ENCODE results near the gene DTNB. TPM values are rescaled to one million over a fixed set of nuclear protein-coding genes. Genes with fewer than 3 reads are reported as not detected.

DTNB gene
- total and polyA plus RNA-seq, 2 of the 4 experiments (the other 2 are of a cell fraction): 3.8 to 5.3 TPM

- H2BK20ac ChIP-seq (ENCODE audit: low read depth, low read length): no peak overlapping the region
- intact Hi-C loops (cut with micrococcal nuclease) (no loop called here), in situ Hi-C loops (cut with MboI; ENCODE audit: low sequenced_read_pairs) (no loop called here), dilution Hi-C loops (cut with HindIII; ENCODE audit: low sequenced_read_pairs, unreplicated experiment) (no loop called here)
- peaks cover 1% of the 10 kb centered on the region; the same call in 1 of the 2 replicates for H3K9me3 ChIP-seq (ENCODE audit: control insufficient read depth, insufficient read depth, low read length)
- H2BK120ac ChIP-seq (ENCODE audit: low read depth, low read length): no peak overlapping the region
- no peak overlapping the region for H4K5ac ChIP-seq (ENCODE audit: low read depth, low read length)
- H3K79me1 ChIP-seq (ENCODE audit: low read depth in 1 of 2, low read length in 2 of 2): peaks cover 6 to 51% of the 10 kb centered on the region in 2 experiments
- H3K14ac ChIP-seq (replicated peaks; ENCODE audit: low read depth, low read length): no peak overlapping the region
- no peak overlapping the region for H3K18ac ChIP-seq (ENCODE audit: low read depth, low read length)
- BruUV-seq (replicated peaks): no TSS peak
- H3K23ac ChIP-seq (ENCODE audit: low read depth, low read length): no peak overlapping the region
- H3K4me2 ChIP-seq (ENCODE audit: low read depth, low read length): no peak overlapping the region
- no peak overlapping the region for H2BK15ac ChIP-seq (ENCODE audit: low read depth, low read length)
- peaks cover 61% of the 10 kb centered on the region for H4K20me1 ChIP-seq (ENCODE audit: insufficient read depth, low read length)
- DNase-seq (peak; percentile 34), ATAC-seq (ENCODE audit: low read depth) (0 out of 2 replicates have a peak, but pooled peaks have one; percentile 24)
- H3K9me1 ChIP-seq (ENCODE audit: insufficient read depth, low read length): 0 out of 2 replicates have a peak, but pooled peaks cover 4% of the 10 kb centered on the region
- no peak overlapping the region for H3K4ac ChIP-seq (ENCODE audit: low read depth, low read length)
- H3K9ac ChIP-seq (ENCODE audit: low read depth, low read length): no peak overlapping the region
- no peak overlapping the region for H3K56ac ChIP-seq (ENCODE audit: extremely low read depth, insufficient read depth, low read length)
- H4K91ac ChIP-seq (ENCODE audit: insufficient read depth, low read depth, low read length): no peak overlapping the region
- H4K8ac ChIP-seq (ENCODE audit: low read depth in 2 of 2, low read length in 2 of 2): no peak overlapping the region
- ChIA-PET POLR2A (ENCODE audit: unreplicated experiment) (no interaction called here), CTCF (no interaction called here)
- H2AK9ac ChIP-seq (replicated peaks; ENCODE audit: low read depth, low read length, poor library complexity): no peak overlapping the region
- WGBS, 2 experiments (ENCODE audit: extremely low coverage in 2 of 2, insufficient read length in 1 of 2): 83% methylated on average over 15 of the region's 23 CpGs; no CpG with 5 or more reads in 1 of the 2 experiments
- no peak overlapping the region for H2BK5ac ChIP-seq (ENCODE audit: low read depth, low read length, poor library complexity, severe bottlenecking)
- no peak overlapping the region for H3K4me3 ChIP-seq (ENCODE audit: insufficient read depth, low read depth, low read length)
- H3K27ac ChIP-seq (ENCODE audit: insufficient read depth, low read length): no peak overlapping the region
- H2AK5ac ChIP-seq (ENCODE audit: low read depth, low read length): no peak overlapping the region
- TF ChIP-seq CHD1 (IDR thresholded peaks at IDR 0.05; ENCODE audit: low read depth, low read length) (no peak), MAZ (IDR thresholded peaks at IDR 0.05; ENCODE audit: borderline replicate concordance, low read depth, low read length) (no peak), RCOR1 (IDR thresholded peaks at IDR 0.05; ENCODE audit: insufficient replicate concordance, low read length) (no peak), NFE2L2 (IDR thresholded peaks at IDR 0.05; ENCODE audit: low read depth, low read length) (no peak), CEBPB (IDR thresholded peaks at IDR 0.05; ENCODE audit: low read depth, low read length) (no peak), MAFK (IDR thresholded peaks at IDR 0.05; ENCODE audit: low read depth, low read length) (no peak), BHLHE40 (IDR thresholded peaks at IDR 0.05; ENCODE audit: low read depth, low read length) (no peak), RFX5 (IDR thresholded peaks at IDR 0.05; ENCODE audit: low read depth, low read length) (no peak), SMC3 (IDR thresholded peaks at IDR 0.05; ENCODE audit: low read depth, low read length) (no peak), ELK1 (IDR thresholded peaks at IDR 0.05; ENCODE audit: borderline replicate concordance, low read depth, low read length) (no peak), FOS (IDR thresholded peaks at IDR 0.05; ENCODE audit: low read depth, low read length) (no peak), RAD21 (IDR thresholded peaks at IDR 0.05; ENCODE audit: low read length) (no peak), CTCF (conservative IDR thresholded peaks at IDR 0.05; ENCODE audit: low read depth, low read length) (no peak), USF2 (IDR thresholded peaks at IDR 0.05; ENCODE audit: low read depth, low read length) (no peak), MXI1 (IDR thresholded peaks at IDR 0.05; ENCODE audit: borderline replicate concordance, low read depth, low read length) (no peak)
- H2AFZ ChIP-seq (replicated peaks; ENCODE audit: low read length, poor library complexity): no peak overlapping the region
- no peaks in the 10 kb centered on the region for H3K27me3 ChIP-seq (ENCODE audit: control insufficient read depth, insufficient read depth, low read length)
- no peaks in the 10 kb centered on the region; the same call in 1 of the 2 replicates for H3K4me1 ChIP-seq (ENCODE audit: control insufficient read depth, insufficient read depth, low read length)
- H3K36me3 ChIP-seq (ENCODE audit: control insufficient read depth, insufficient read depth, low read length): peaks cover 7% of the 10 kb centered on the region
These were observed 341.6 kb downstream of the DTNB start for GRCh38 chr2:25331686-25332365.
